Cardiac septum (tissue), 1 donor: Measurements from ENCODE around the gene PLAC9. TPM values are rescaled to one million over a fixed set of nuclear protein-coding genes. Genes with fewer than 3 reads are reported as not detected.
"Not testable (repeated sequence)": the region's sequence is repeated elsewhere in the genome, so short reads cannot be mapped to it uniquely, and the experiment has no call there.

ENCODE experiments used
- DNase-seq: peaks from one replicate; pipeline ENCODE4 v3.0.0-alpha.2; 2020; ENCODE audit warnings: low spot score
- intact Hi-C: fragments of 100-400 bp; cut with DNase I; formaldehyde crosslinking; loops from one replicate; pipeline ENCODE4 v1.14.0; 2022
- long read RNA-seq: library from polyadenylated mRNA; unstranded; transcript quantifications from one replicate; pipeline ENCODE4 v2.0.0, GENCODE V29; 2021
- total RNA-seq: library from RNA; stranded (reverse); fragmentation: NEBNext Ultra II Directional; extraction: Animal tissue kit (Norgen Biotek cat#: 25700); gene quantifications from one replicate; pipeline ENCODE4 v1.2.1, GENCODE V29; 2021
- donor health status: DM: no; HTN: no; CAD: no.

The PLAC9 gene
- total RNA-seq = 30.4 TPM
- long read RNA-seq, transcript PLAC9-201 (4 exons, 785 nt) = major isoform, 9 of 12 reads
- long read RNA-seq, partial matches to known transcripts = 1 of 12 reads
- long read RNA-seq, other reads (novel, unspliced or antisense) = 2 of 12 reads

GRCh38 chr10:80132299-80133139 is at the start of gene PLAC9:
Gene PLAC9 (plus strand): TSS chr10:80132730. CDS start chr10:80132763, 33 bp downstream.
- intact Hi-C loops = loop anchor here (5.0 kb wide), 1 partner anchor 55 kb away; the partner anchor contains the start of gene TMEM254
- DNase-seq = peak; percentile 74

DNA sequence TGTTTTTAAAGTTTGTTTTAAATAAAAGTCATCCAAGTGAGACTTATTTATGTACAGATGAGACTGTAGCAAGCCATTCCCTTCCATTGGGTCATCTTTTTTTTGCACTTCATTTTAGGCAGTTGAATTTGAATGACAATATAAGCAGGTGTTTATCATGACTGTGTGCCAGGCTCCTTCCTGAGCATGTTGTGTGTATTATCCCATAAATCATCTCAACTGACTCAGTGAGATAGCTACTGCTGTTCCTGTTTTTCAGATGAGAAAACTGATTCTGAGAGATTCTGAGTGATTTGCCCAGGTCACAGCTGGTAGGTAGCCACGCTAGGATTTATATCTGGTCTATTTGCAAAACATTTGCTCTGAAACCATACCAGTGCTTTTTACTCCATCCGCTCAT is 42.4 kb upstream of the PLAC9 start:
- DNase-seq = no peak
- intact Hi-C loops = no loop called here

GRCh38 chr10:80094231-80094630 is 38.3 kb upstream of the PLAC9 start:
- DNase-seq = no peak

GRCh38 chr10:80098272-80098671 is 34.3 kb upstream of the PLAC9 start:
- intact Hi-C loops, DNase-seq: not testable (repeated sequence)

More at GRCh38 chr10:80094231-80094630, 38.3 kb upstream of the PLAC9 start:
- intact Hi-C loops = no loop called here

- DNase-seq, intact Hi-C loops: not testable (repeated sequence)
Measured at GRCh38 chr10:80099295-80099694, 33.2 kb upstream of the PLAC9 start.

DNA sequence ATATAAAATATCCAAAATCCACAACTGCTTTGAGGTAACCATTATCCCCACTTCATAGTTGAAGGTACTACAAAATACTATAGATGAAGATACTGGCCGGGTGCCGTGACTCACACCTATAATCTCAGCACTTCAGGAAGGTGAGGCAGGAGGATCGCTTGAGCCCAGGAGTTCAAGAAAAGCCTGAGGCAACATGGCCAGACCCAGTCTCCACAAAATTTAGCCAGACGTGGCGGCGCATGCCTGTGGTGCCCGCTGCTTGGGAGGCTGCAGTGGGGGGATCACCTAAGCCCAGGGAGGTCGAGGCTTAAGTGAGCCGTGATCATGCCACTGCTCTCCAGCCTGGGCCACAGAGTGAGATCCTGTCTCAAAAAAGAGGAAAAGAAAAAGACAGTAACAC is 32.4 kb upstream of the PLAC9 start:
- intact Hi-C loops = no loop called here
- DNase-seq = no peak

DNA sequence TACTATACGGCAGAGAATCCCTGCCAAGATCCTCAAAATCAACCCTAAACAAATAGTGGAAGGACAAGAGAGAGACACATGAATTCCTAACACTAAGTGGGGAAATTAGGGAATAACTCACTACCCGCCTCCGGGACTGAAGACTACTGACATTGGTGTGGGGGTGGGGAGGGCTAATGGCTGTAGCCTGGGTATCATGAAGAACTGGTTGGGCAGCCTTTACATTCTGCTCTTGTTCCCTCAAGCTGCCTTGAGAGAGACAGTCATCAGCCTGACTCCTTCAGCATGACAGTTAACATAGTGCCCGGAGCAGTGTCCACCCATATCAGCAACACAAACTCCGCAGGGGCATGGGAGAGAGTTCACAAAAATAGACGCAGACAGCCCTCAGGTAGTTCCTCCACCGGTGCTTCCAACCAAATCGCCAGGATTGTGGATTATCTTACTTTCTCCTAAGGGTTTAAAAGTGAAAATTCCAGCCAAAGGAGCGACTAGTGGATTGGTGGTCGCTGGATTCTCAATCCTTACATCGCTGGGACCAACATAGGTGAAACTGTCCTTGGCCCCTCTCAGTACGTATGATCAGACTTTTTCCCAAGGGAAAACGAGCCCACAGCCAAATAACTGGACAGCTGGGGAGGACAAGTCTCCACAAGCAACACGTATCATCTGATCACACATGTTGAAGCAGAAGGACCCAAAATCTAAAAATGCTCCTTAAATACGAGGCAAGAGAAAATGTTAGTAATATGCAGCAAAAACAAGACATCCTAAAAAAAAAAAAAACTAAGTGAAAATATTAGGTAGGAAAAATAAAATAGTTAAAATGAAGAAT is 31.5 kb upstream of the PLAC9 start:
- DNase-seq = no peak
- intact Hi-C loops = no loop called here

- DNase-seq = no peak
- intact Hi-C loops = no loop called here
Measured at GRCh38 chr10:80104066-80104926, 28.2 kb upstream of the PLAC9 start.

DNA sequence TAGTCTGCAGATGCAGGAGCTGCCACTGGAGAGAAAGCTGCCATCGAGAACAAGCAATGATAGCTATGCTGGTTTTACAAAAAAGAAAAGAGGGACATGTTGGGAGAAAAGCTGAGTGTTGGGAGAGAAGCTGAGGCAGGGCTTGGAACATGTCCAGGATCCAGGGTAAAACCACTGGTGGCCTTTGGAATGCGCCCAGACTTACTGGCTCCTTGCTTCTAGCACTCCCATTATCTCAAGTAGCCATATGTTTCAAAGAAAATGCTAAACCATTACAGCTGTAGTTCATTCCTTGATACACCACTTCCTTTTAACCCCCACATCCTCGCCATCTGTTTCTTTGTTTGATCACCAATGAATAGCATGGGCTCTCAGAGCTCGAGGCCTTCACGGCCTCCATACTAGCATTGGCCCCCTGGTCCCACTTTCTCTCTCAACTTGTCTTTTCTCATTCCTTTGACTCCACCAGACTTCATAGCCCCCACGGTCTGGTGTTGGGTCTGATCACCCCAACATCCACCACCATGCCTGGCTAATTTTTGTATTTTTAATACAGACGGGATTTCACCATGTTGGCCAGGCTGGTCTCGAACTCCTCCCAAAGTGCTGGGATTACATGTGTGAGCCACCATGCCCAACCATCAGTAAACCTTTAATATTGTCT is 23.8 kb upstream of the PLAC9 start:
- intact Hi-C loops = no loop called here
- DNase-seq = no peak

DNA sequence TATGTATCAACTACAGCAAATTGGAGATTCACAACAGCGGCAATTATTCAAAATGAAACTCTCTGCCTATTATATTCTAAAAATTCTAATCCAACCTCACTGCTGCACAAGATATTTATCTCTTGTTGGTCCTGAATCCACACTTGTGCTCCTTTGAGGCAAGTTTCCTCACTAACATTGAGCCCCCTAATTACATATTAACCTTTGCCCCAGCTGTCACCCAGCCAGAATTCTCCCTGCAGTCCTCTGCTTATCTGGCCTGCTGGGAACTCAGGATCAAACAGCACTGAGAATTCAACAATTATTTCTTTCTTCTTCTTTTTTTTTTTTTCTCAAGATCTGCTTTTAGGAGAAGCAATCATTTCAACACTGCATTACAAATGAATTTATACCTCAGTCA is 21.5 kb upstream of the PLAC9 start:
- intact Hi-C loops = loop anchor here (5.0 kb wide), 1 partner anchor 34 kb away; the partner anchor contains the start of gene TMEM254
- DNase-seq = no peak

GRCh38 chr10:80118669-80119068 is 13.9 kb upstream of the PLAC9 start:
- intact Hi-C loops = no loop called here
- DNase-seq = peak; percentile 26

DNA sequence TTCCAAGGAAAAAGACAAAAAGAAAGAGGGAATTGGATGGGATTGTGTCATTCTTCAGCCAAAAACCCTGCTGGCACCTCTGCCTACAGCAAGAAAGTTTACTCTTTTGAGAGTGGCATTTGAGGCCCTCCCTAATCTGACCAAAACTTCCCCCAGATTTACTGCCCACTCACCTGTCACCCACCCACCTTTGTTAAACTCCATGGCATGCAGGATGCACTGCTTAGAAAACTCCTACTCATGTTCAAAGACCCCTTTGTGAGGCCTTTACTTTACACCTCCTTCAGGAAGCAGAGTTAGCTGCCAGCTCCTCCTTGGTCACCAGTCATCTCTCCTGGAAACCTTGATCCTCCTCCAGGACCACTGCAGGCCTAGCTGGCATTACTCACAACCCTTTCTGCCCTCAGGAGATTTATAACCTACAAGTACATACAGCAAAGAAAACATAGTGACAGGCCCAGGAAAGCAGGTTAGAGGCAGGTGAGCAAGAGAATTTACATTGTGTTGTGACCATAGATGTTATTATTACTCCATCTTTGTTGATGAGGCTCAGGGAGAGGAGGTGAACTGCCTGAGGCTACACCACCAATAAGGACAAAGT is 10.3 kb upstream of the PLAC9 start:
- intact Hi-C loops = no loop called here
- DNase-seq = no peak

DNA sequence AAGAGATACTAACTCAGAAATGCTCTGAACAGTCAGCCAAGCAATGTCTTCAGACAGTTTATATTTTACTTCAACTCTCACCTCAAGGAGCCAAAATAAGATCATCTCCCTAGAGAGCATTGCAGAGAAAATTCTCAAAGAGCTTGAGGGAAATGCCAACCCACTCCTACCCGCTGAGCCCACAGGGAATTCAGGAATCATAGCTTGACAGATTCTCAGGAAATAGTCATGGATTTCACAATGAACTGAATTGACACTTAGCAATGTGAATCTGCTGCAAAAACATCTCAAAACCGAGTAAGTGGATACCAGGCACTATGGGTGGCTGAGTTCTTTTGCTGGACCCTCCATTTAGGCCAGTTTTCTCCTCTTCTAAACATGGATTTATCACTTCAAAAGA is 9.8 kb upstream of the PLAC9 start:
- DNase-seq = no peak
- intact Hi-C loops = no loop called here

- peak; percentile 36 for DNase-seq
- intact Hi-C loops = no loop called here
Measured at GRCh38 chr10:80126876-80127275, 5.7 kb upstream of the PLAC9 start.

DNA sequence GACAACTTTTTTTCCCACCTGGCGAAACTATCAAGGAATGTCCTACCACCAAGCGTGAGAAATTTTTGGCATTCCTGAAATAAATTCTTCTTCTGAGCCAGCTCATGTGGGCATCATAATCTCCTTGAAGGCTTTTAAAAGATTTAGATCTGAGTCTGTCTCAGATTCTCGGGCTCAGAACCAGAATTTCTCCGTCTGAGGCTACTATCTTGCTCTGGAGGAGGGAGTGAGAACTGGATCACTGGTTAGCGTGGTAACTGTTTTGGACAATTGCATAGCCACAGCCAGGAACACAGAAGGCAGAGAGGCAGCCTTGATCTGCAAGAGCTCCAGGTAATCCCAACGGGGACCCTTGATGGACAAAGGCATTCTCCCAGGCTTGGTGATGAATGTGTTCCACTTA is 1.0 kb upstream of the PLAC9 start:
- peak; percentile 22 for DNase-seq
- intact Hi-C loops = loop anchor here (5.0 kb wide), 1 partner anchor 54 kb away; the partner anchor contains the start of gene TMEM254

- intact Hi-C loops = loop anchor here (5.0 kb wide), 1 partner anchor 56 kb away; the partner anchor contains the start of gene TMEM254
- DNase-seq = peak; percentile 64
Measured at GRCh38 chr10:80133206-80133605, 676 bp downstream of the PLAC9 start.

- intact Hi-C loops = loop anchor here (5.0 kb wide), 1 partner anchor 56 kb away; the partner anchor contains the start of gene TMEM254
- peak; percentile 61 for DNase-seq
Measured at GRCh38 chr10:80133687-80134086, 1.2 kb downstream of the PLAC9 start.

- intact Hi-C loops = no loop called here
Measured at GRCh38 chr10:80136134-80136571, 3.6 kb downstream of the PLAC9 start.

More at GRCh38 chr10:80136134-80136571, 3.6 kb downstream of the PLAC9 start:
- DNase-seq = peak; percentile 92
